GM12878 (cell line): ENCODE results near the gene LMO3. TPM values are rescaled to one million over a fixed set of nuclear protein-coding genes. Genes with fewer than 3 reads are reported as not detected.

ENCODE experiments used
- ATAC-seq: fragments of 200-7000 bp; cut with Tn5 transposase; 3 replicates; pipeline ENCODE4 v1.9.1; 2020; ENCODE audit warnings: mild to moderate bottlenecking, moderate library complexity
- BruUV-seq: library from RNA; stranded (reverse); fragments of 400-500 nt; replicated peaks from 2 replicates; lab custom pipeline; 2021; lab: Mats Ljungman, UMichigan
- CTCF ChIA-PET: fragments of 300-600 bp; sonication (Branson Sonifier 250); formaldehyde crosslinking; extraction: SDS; loops from one replicate; lab custom pipeline; 2021; ENCODE audit warnings: inconsistent platforms; lab: Yijun Ruan, JAX
- POLR2A ChIA-PET: fragments of 350-600 bp; formaldehyde crosslinking; extraction: SDS; loops from one replicate; lab custom pipeline; 2021; ENCODE audit warnings: inconsistent platforms; lab: Charles Lee
- RAD21 ChIA-PET: fragments of 300-600 bp; sonication (Branson Sonifier 250); formaldehyde crosslinking; loops from one replicate; lab custom pipeline; 2023; ENCODE audit warnings: antibody characterized with exemption; ENCODE audit not compliant: unreplicated experiment; lab: Charles Lee
- SMC1A ChIA-PET: fragments of 300-600 bp; sonication (Branson Sonifier 250); formaldehyde crosslinking; loops from one replicate; lab custom pipeline; 2023; ENCODE audit not compliant: unreplicated experiment, uncharacterized antibody; lab: Charles Lee
- DNase-seq: peaks from one replicate; pipeline ENCODE4 v3.0.0-alpha.2; 2011; ENCODE audit warnings: low read depth, low spot score
- FAIRE-seq: peaks from 3 replicates; lab custom pipeline; 2011; peaks lifted over from hg19 to GRCh38; lab: Jason Lieb, UNC
- H2AFZ ChIP-seq: 2 replicates; pipeline ENCODE4 v1.6.0; 2011; ENCODE audit warnings: low read depth, low read length, control low read depth; ENCODE audit not compliant: control insufficient read depth
- H3K27ac ChIP-seq: 2 replicates; pipeline ENCODE4 v1.5.1; 2011; ENCODE audit warnings: control low read depth; ENCODE audit not compliant: control insufficient read depth, insufficient read depth
- H3K27me3 ChIP-seq, 2 experiments: replicated peaks in 1 of 2; 2 replicates each; pipeline versions ENCODE4 v1.6.0 to v1.6.1; 2011; ENCODE audit warnings: low read length in 1 of 2; ENCODE audit not compliant: control insufficient read depth in 2 of 2, insufficient read depth in 2 of 2
- H3K36me3 ChIP-seq, 2 experiments: 2 replicates each; pipeline ENCODE4 v1.5.1; 2011; ENCODE audit warnings: low read length in 1 of 2; ENCODE audit not compliant: control insufficient read depth in 2 of 2, insufficient read depth in 2 of 2
- H3K4me1 ChIP-seq: 2 replicates; pipeline ENCODE4 v1.6.1; 2011; ENCODE audit warnings: mild to moderate bottlenecking, low read length, moderate library complexity, mixed read lengths; ENCODE audit not compliant: control insufficient read depth, insufficient read depth
- H3K4me2 ChIP-seq: 2 replicates; pipeline ENCODE4 v1.6.0; 2011; ENCODE audit warnings: control low read depth; ENCODE audit not compliant: control insufficient read depth, insufficient read depth
- H3K4me3 ChIP-seq: fragments of 200-600 bp; sonication (generic); 2 replicates; pipeline ENCODE4 v1.5.1; 2016
- H3K79me2 ChIP-seq: 2 replicates; pipeline ENCODE4 v1.6.0; 2011; ENCODE audit warnings: low read length; ENCODE audit not compliant: control insufficient read depth, insufficient read depth
- H3K9ac ChIP-seq: 2 replicates; pipeline ENCODE4 v1.8.0; 2011; ENCODE audit warnings: low read length, control low read depth, mixed read lengths; ENCODE audit not compliant: control insufficient read depth, insufficient read depth
- H3K9me3 ChIP-seq: replicated peaks from 3 replicates; pipeline ENCODE4 v1.5.1; 2011; ENCODE audit warnings: mild to moderate bottlenecking, low read length; ENCODE audit not compliant: control insufficient read depth, insufficient read depth
- H4K20me1 ChIP-seq: 2 replicates; pipeline ENCODE4 v1.6.0; 2011; ENCODE audit not compliant: control insufficient read depth, insufficient read depth
- CBFB ChIP-seq: IDR thresholded peaks from 2 replicates; pipeline ENCODE4 v1.6.1; 2016; ENCODE audit warnings: antibody characterized with exemption, low read depth
- CUX1 ChIP-seq: IDR thresholded peaks from 2 replicates; pipeline ENCODE4 v1.6.1; 2012; ENCODE audit warnings: improper control_type of control experiment, low read depth, low read length; ENCODE audit not compliant: insufficient replicate concordance
- E2F4 ChIP-seq: IDR thresholded peaks from 2 replicates; pipeline ENCODE4 v1.6.1; 2012; ENCODE audit warnings: low read depth, low read length, improper control_type of control experiment
- FOS ChIP-seq: IDR thresholded peaks from 3 replicates; pipeline ENCODE4 v1.6.1; 2011; ENCODE audit warnings: borderline replicate concordance; ENCODE audit not compliant: insufficient read length; ENCODE audit errors: extremely low read depth
- FOXM1 ChIP-seq: IDR thresholded peaks from 2 replicates; pipeline ENCODE4 v1.6.1; 2012; ENCODE audit warnings: low read depth, mild to moderate bottlenecking, inconsistent platforms, low read length, moderate library complexity
- JUNB ChIP-seq: IDR thresholded peaks from 2 replicates; pipeline ENCODE4 v1.6.1; 2016; ENCODE audit warnings: antibody characterized with exemption, mild to moderate bottlenecking
- KDM1A ChIP-seq: fragments of 200-600 bp; sonication (generic); IDR thresholded peaks from 2 replicates; pipeline ENCODE4 v1.6.1; 2016; ENCODE audit warnings: borderline replicate concordance
- NFYA ChIP-seq: IDR thresholded peaks from 2 replicates; pipeline ENCODE4 v1.6.1; 2011; ENCODE audit warnings: low read depth, mild to moderate bottlenecking, low read length, improper control_type of control experiment, borderline replicate concordance
- POU2F2 ChIP-seq: IDR thresholded peaks from 3 replicates; pipeline ENCODE4 v1.6.1; 2011; ENCODE audit warnings: low read depth, mild to moderate bottlenecking, low read length, borderline replicate concordance
- RB1 ChIP-seq: fragments of 450-650 bp; formaldehyde crosslinking; IDR thresholded peaks from 2 replicates; pipeline ENCODE4 v1.6.1; 2017; ENCODE audit warnings: mild to moderate bottlenecking, borderline replicate concordance
- RELA ChIP-seq: fragments of 450-650 bp; IDR thresholded peaks from 2 replicates; pipeline ENCODE4 v1.8.0; 2014; ENCODE audit warnings: borderline replicate concordance; ENCODE audit not compliant: partially characterized antibody
- SUPT20H ChIP-seq: IDR thresholded peaks from 2 replicates; pipeline ENCODE4 v1.6.1; 2011; ENCODE audit warnings: low read depth, mild to moderate bottlenecking, low read length, moderate library complexity, borderline replicate concordance; ENCODE audit not compliant: control insufficient read depth
- ZBED1 ChIP-seq: IDR thresholded peaks from 2 replicates; pipeline ENCODE4 v1.6.1; 2016; ENCODE audit warnings: borderline replicate concordance
- ZNF217 ChIP-seq: fragments of 450-650 bp; IDR thresholded peaks from 2 replicates; pipeline ENCODE4 v1.6.1; 2017; ENCODE audit warnings: antibody characterized with exemption, mild to moderate bottlenecking
- WGBS: methylation state at CpG from one replicate; pipeline ENCODE4 v1.1.6; 2016; ENCODE audit warnings: low lambda C conversion rate; ENCODE audit not compliant: insufficient replicate concordance, insufficient coverage; ENCODE audit errors: missing lambda C conversion rate; 5-methylcytosine and 5-hydroxymethylcytosine counted together
- in situ Hi-C: fragments of 300-500 bp; cut with MboI; formaldehyde crosslinking; loops from 9 replicates; pipeline ENCODE4 v1.14.3; 2018; ENCODE audit warnings: mixed read lengths
- intact Hi-C: fragments of 100-400 bp; cut with micrococcal nuclease; formaldehyde crosslinking; loops from one replicate; pipeline ENCODE4 v1.14.2; 2022; ENCODE audit not compliant: unreplicated experiment
- polyA plus RNA-seq, 11 experiments: library from polyadenylated mRNA; depleted of rRNA in 4 of 11; unstranded in 6 of 11; stranded (reverse) in 5 of 11; fragments of >200 nt; fragmentation: Nextera tagmentation in 4 of 11; fragmentation: Illumina TruSeq in 1 of 11; extraction: Ambion mirVana in 4 of 11; extraction: Trizol in 1 of 11; gene quantifications; 1 replicate in 1 of 11; 2 replicates in 10 of 11; pipeline versions ENCODE4 v1.2.1 to v1.2.3, GENCODE V29; 2011 to 2016; ENCODE audit warnings: inconsistent platforms in 2 of 11, missing spikeins in 2 of 11, low read depth in 1 of 11
- total RNA-seq, 4 experiments: library from RNA; depleted of rRNA in 3 of 4; stranded (reverse); fragments of >200 nt in 3 of 4; fragmentation: Illumina TruSeq in 1 of 4; extraction: Trizol in 1 of 4; gene quantifications; 2 replicates each; pipeline versions ENCODE4 v1.2.1 to v1.2.3, GENCODE V29; 2013 to 2021

LMO3 gene
- total and polyA plus RNA-seq, 10 of the 15 experiments (the other 5 are each of a cell fraction or from before 2014, with no cell fraction given): 1.6 to 13.5 (median 1.9) TPM

- ATAC-seq: no peak
- Histone ChIP-seq H3K4me2 (0 out of 2 replicates have a peak overlapping the region, but pooled peaks have one; percentile 17), H3K4me3 (no peak overlapping the region), H3K36me3 (no peaks in the 10 kb centered on the region), H3K9me3 (no peaks in the 10 kb centered on the region), H3K27ac (no peak overlapping the region), H4K20me1 (no peaks in the 10 kb centered on the region), H3K9ac (no peak overlapping the region), H3K27me3 (peaks cover 0 to 2% of the 10 kb centered on the region in 2 experiments; a peak in 2 of 4 replicates), H2AFZ (0 out of 2 replicates have a peak overlapping the region, but pooled peaks have one; percentile 27), H3K4me1 (peaks cover 4% of the 10 kb centered on the region; the same call in 1 of the 2 replicates), H3K79me2 (no peaks in the 10 kb centered on the region)
- ChIA-PET RAD21 (interaction anchor here (0.6 to 5.4 kb wide), 24 partner anchors 9 to 682 kb away, joined by 3 to 29 read pairs (median 4); no protein-coding TSS in a partner anchor), POLR2A (interaction anchor here (0.6 to 2.3 kb wide), 4 partner anchors 9 to 222 kb away, joined by 3 to 8 read pairs (median 6); no protein-coding TSS in a partner anchor), SMC1A (interaction anchor here (0.8 to 10.4 kb wide), 28 partner anchors 9 to 830 kb away, joined by 3 to 121 read pairs (median 3); no protein-coding TSS in a partner anchor), CTCF (interaction anchor here (0.6 to 1.9 kb wide), 10 partner anchors 9 to 328 kb away, joined by 3 to 10 read pairs (median 3); no protein-coding TSS in a partner anchor)
- BruUV-seq: no TSS peak
- FAIRE-seq: no peak
- in situ Hi-C loops: no loop called here
- TF ChIP-seq CUX1 (no peak), RELA (no peak), CBFB (no peak), JUNB (no peak), KDM1A (no peak), RB1 (no peak), POU2F2 (no peak), SUPT20H (no peak), FOXM1 (no peak), NFYA (no peak), ZNF217 (no peak), FOS (no peak), E2F4 (no peak), ZBED1 (no peak)
- WGBS: 0% methylated on average over 1 of the region's 1 CpG
- intact Hi-C loops: loop anchor here (5.0 kb wide), 1 partner anchor 77 kb away; no protein-coding TSS in a partner anchor
- no peak for DNase-seq
Measured at GRCh38 chr12:16610743-16611142, 4.8 kb upstream of the LMO3 start.
